ENCODE data around the gene ADCYAP1R1. TPM values are rescaled to one million over a fixed set of nuclear protein-coding genes. Genes with fewer than 3 reads are reported as not detected.

The ADCYAP1R1 gene
- polyA plus RNA-seq, 1 donor from 2014 or later, result 8.6 TPM

DNA sequence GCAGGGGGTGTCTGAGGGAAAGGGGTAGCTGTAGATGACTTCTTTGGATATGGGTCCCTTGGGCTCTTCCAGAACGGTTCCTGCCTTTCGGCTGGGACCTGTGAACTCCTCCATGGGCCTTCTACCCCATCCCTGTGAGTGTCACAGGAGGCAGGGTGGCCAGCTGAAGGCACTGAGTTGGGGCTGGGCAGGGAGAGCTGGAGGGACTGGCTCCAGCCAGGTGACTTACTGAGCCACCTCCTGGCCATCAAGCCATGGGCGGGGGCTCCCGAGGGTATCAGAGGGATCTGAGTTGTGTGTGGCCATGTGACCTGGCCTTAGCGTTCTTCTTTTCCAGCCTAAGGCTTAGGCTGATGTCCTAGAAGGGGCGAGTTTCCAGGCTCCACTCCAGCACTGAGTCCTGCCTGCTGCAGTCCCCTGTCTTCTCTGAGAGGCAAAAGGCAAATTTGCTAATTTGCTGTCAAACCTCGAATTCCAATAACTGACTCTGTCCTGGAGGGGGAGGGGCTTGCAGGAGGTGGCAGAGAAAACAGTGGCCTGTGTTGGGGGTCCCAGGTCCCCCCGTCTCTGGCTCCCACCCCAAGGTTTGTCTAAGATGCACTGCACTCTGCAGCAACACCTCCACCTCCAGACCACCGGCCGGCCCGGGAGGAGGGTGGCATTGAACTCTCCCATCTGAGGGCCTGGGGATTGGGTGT lies 27.2 kb downstream of the ADCYAP1R1 start:
- no peaks in the 10 kb centered on the region for H3K9me2 ChIP-seq (ENCODE audit: insufficient read depth, low read length)
- no peaks in the 10 kb centered on the region for H3K79me2 ChIP-seq (replicated peaks; ENCODE audit: insufficient read depth, low read length)
- H3K9me3 ChIP-seq (ENCODE audit: low read length), result no peaks in the 10 kb centered on the region
- no peak overlapping the region for H3K27ac ChIP-seq (ENCODE audit: low read length)
- no peak overlapping the region for H3K9ac ChIP-seq (ENCODE audit: low read length)
- no peak overlapping the region for H3K4me3 ChIP-seq (ENCODE audit: low read length)
- no peaks in the 10 kb centered on the region for H3K36me3 ChIP-seq (ENCODE audit: insufficient read depth, low read length)
- no peak overlapping the region for H2AFZ ChIP-seq (ENCODE audit: low read depth, low read length)
- no peaks in the 10 kb centered on the region for H4K20me1 ChIP-seq (ENCODE audit: insufficient read depth)
- no peaks in the 10 kb centered on the region for H3K27me3 ChIP-seq (ENCODE audit: insufficient read depth, low read depth, low read length)
- no peaks in the 10 kb centered on the region for H3F3A ChIP-seq (ENCODE audit: insufficient read depth, low read length, poor library complexity, severe bottlenecking)
- no peak overlapping the region for H3K4me2 ChIP-seq (ENCODE audit: low read length)
- no peak for TF ChIP-seq POLR2AphosphoS5 (IDR thresholded peaks at IDR 0.05)
- no peak for TF ChIP-seq REST (IDR thresholded peaks at IDR 0.05; ENCODE audit: borderline replicate concordance)
- TF ChIP-seq EZH2 (IDR thresholded peaks at IDR 0.05; ENCODE audit: borderline replicate concordance, insufficient read depth, low read length, poor library complexity, severe bottlenecking), result no peak
- TF ChIP-seq MXI1 (conservative IDR thresholded peaks at IDR 0.05; ENCODE audit: poor library complexity, severe bottlenecking), result no peak
- TF ChIP-seq CTCF (IDR thresholded peaks at IDR 0.05; ENCODE audit: poor library complexity, severe bottlenecking), result no peak
- no peak for TF ChIP-seq EP300 (conservative IDR thresholded peaks at IDR 0.05; ENCODE audit: poor library complexity, severe bottlenecking)
- no peak for TF ChIP-seq RAD21 (conservative IDR thresholded peaks at IDR 0.05)
- no peak for TF ChIP-seq SMC3 (conservative IDR thresholded peaks at IDR 0.05; ENCODE audit: poor library complexity)
- no peak for TF ChIP-seq TAF1 (IDR thresholded peaks at IDR 0.05; ENCODE audit: low read depth)

GRCh38 chr7:31079824-31080511 lies 27.9 kb downstream of the ADCYAP1R1 start:
- no peaks in the 10 kb centered on the region for H3K36me3 ChIP-seq (ENCODE audit: insufficient read depth, low read length)
- no peak overlapping the region for H3K4me3 ChIP-seq (ENCODE audit: low read length)
- no peaks in the 10 kb centered on the region for H3F3A ChIP-seq (ENCODE audit: insufficient read depth, low read length, poor library complexity, severe bottlenecking)
- H3K4me2 ChIP-seq (ENCODE audit: low read length), result no peak overlapping the region
- H3K9me2 ChIP-seq (ENCODE audit: insufficient read depth, low read length), result no peaks in the 10 kb centered on the region
- no peak overlapping the region for H3K27ac ChIP-seq (ENCODE audit: low read length)
- no peaks in the 10 kb centered on the region for H3K9me3 ChIP-seq (ENCODE audit: low read length)
- H3K27me3 ChIP-seq (ENCODE audit: insufficient read depth, low read depth, low read length), result no peaks in the 10 kb centered on the region
- TF ChIP-seq RAD21 (conservative IDR thresholded peaks at IDR 0.05) (no peak), TAF1 (IDR thresholded peaks at IDR 0.05; ENCODE audit: low read depth) (no peak), POLR2AphosphoS5 (IDR thresholded peaks at IDR 0.05) (no peak), CTCF (IDR thresholded peaks at IDR 0.05; ENCODE audit: poor library complexity, severe bottlenecking) (no peak), EZH2 (IDR thresholded peaks at IDR 0.05; ENCODE audit: borderline replicate concordance, insufficient read depth, low read length, poor library complexity, severe bottlenecking) (no peak), SMC3 (conservative IDR thresholded peaks at IDR 0.05; ENCODE audit: poor library complexity) (no peak), EP300 (conservative IDR thresholded peaks at IDR 0.05; ENCODE audit: poor library complexity, severe bottlenecking) (no peak), REST (IDR thresholded peaks at IDR 0.05; ENCODE audit: borderline replicate concordance) (no peak), MXI1 (conservative IDR thresholded peaks at IDR 0.05; ENCODE audit: poor library complexity, severe bottlenecking) (no peak)
- H2AFZ ChIP-seq (ENCODE audit: low read depth, low read length), result no peak overlapping the region
- H3K79me2 ChIP-seq (replicated peaks; ENCODE audit: insufficient read depth, low read length), result no peaks in the 10 kb centered on the region
- H3K9ac ChIP-seq (ENCODE audit: low read length), result no peak overlapping the region
- H4K20me1 ChIP-seq (ENCODE audit: insufficient read depth), result no peaks in the 10 kb centered on the region

Measured in neural cell (in vitro differentiated cells).